ENCODE measurements around the gene HOXC6. TPM values are rescaled to one million over a fixed set of nuclear protein-coding genes. Genes with fewer than 3 reads are reported as not detected.

HOXC6 gene
- total and polyA plus RNA-seq, 2 of the 8 experiments (the other 6 are each of a cell fraction or from before 2014, with no cell fraction given), result not detected

DNA sequence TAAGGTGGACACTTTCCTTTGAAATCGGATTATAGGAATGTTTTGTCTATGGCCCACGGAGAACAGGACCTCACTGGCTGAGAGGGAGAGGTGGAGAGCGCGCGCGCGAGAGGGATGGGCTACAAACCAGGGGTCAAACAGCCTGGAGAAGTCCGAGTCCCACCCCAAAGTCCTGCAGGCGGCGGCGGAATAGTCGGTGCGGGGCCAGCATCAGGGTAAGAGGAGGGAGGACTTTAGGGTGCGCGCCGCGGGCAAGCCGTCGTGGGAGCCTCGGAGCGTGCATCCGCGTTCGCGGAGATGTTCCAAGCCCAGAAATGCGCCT, 22.7 kb upstream of the HOXC6 start:
- Histone ChIP-seq H3K14ac (ENCODE audit: insufficient read length) (no peak overlapping the region), H3K9ac (replicated peaks in 1 of 4; ENCODE audit: extremely low read depth in 1 of 4, low read depth in 3 of 4, low read length in 3 of 4) (no peak overlapping the region), H2AFZ (ENCODE audit: low read length) (no peak overlapping the region), H4K20me1 (replicated peaks in 1 of 2; ENCODE audit: control insufficient read depth in 1 of 2, insufficient read depth in 2 of 2, low read length in 2 of 2) (peaks cover 0 to 35% of the 10 kb centered on the region in 2 experiments), H2AK5ac (ENCODE audit: low read depth, low read length) (no peak overlapping the region), H3K36me3 (ENCODE audit: control insufficient read depth in 2 of 4, insufficient read depth in 4 of 4, low read length in 3 of 4) (peaks cover 0 to 2% (median 0%) of the 10 kb centered on the region in 4 experiments; a peak in 1 of 8 replicates), H2BK12ac (ENCODE audit: low read depth, low read length) (no peak overlapping the region), H3K79me2 (ENCODE audit: control insufficient read depth in 1 of 2, insufficient read depth in 2 of 2, low read length in 2 of 2) (no peaks in the 10 kb centered on the region), H3K4me2 (ENCODE audit: insufficient read depth in 1 of 2, low read depth in 2 of 2, low read length in 2 of 2) (no peak overlapping the region), H4K5ac (ENCODE audit: insufficient read length, low read depth, low read length) (no peak overlapping the region), H3K27me3 (replicated peaks in 1 of 4; ENCODE audit: control insufficient read depth in 3 of 4, extremely low read depth in 1 of 4, insufficient read depth in 3 of 4, low read length in 3 of 4) (peaks cover 97 to 100% (median 100%) of the 10 kb centered on the region in 4 experiments), H2BK20ac (ENCODE audit: low read length) (no peak overlapping the region), H3K18ac (ENCODE audit: extremely low read depth, low read length) (no peak overlapping the region; the same call in 1 of the 2 replicates), H2BK15ac (ENCODE audit: low read length) (no peak overlapping the region), H3K23ac (ENCODE audit: insufficient read length) (no peak overlapping the region), H4K91ac (replicated peaks; ENCODE audit: insufficient read length, low read length) (no peak overlapping the region), H3K4me3 (ENCODE audit: extremely low read depth in 1 of 4, insufficient read depth in 2 of 4, low read depth in 3 of 4, low read length in 4 of 4) (no peak overlapping the region), H2BK120ac (replicated peaks; ENCODE audit: low read depth, low read length) (no peak overlapping the region), H3K56ac (replicated peaks; ENCODE audit: insufficient read length, low read depth, low read length) (no peak overlapping the region), H3K4ac (replicated peaks; ENCODE audit: insufficient read length, low read depth, low read length) (no peak overlapping the region), H3K23me2 (ENCODE audit: low read depth, low read length) (no peaks in the 10 kb centered on the region), H3K9me3 (ENCODE audit: insufficient read depth in 2 of 2, low read depth in 1 of 2, low read length in 1 of 2) (no peaks in the 10 kb centered on the region), H2BK5ac (ENCODE audit: low read depth, low read length) (no peak overlapping the region), H3K27ac (ENCODE audit: low read depth, low read length) (no peak overlapping the region), H3K79me1 (ENCODE audit: low read depth, low read length) (no peaks in the 10 kb centered on the region), H3K4me1 (replicated peaks in 1 of 4; ENCODE audit: control insufficient read depth in 3 of 4, insufficient read depth in 4 of 4, low read length in 3 of 4) (peaks cover 0 to 4% (median 0%) of the 10 kb centered on the region in 4 experiments; a peak in 3 of 7 replicates), H4K8ac (ENCODE audit: extremely low read depth, insufficient read depth, low read length) (no peak overlapping the region)
- ChIA-PET POLR2A (ENCODE audit: partially characterized antibody) (interaction anchor here (1.0 kb wide), 1 partner anchor 21 kb away, joined by 3 read pairs; no protein-coding TSS in a partner anchor), CTCF (ENCODE audit: partially characterized antibody) (interaction anchor here (0.6 to 11.3 kb wide), 25 partner anchors 9 to 374 kb away, joined by 3 to 172 read pairs (median 5); partner anchors contain the start of genes HOXC10, HOXC4, HOXC5 and HOXC6)
- WGBS, 2 experiments (ENCODE audit: extremely low coverage in 1 of 2, insufficient coverage in 1 of 2, insufficient read length in 1 of 2, insufficient replicate concordance in 2 of 2, low coverage in 1 of 2, low lambda C conversion rate in 2 of 2, missing lambda C conversion rate in 1 of 2), result 13% methylated on average over 26 of the region's 26 CpGs; no CpG with 5 or more reads in 1 of the 2 experiments
- TF ChIP-seq CHD2 (IDR thresholded peaks at IDR 0.05; ENCODE audit: low read length) (no peak), EZH2 (IDR thresholded peaks at IDR 0.05; ENCODE audit: low read depth, low read length, severe bottlenecking) (no peak), RNF2 (IDR thresholded peaks at IDR 0.05; ENCODE audit: borderline replicate concordance, low read depth, low read length, missing control alignments, poor library complexity, severe bottlenecking) (peak; percentile 6), CBX8 (IDR thresholded peaks at IDR 0.05; ENCODE audit: borderline replicate concordance, low read depth, low read length) (peak; percentile 84; the same call in 1 of the 2 replicates)
- no peak for FAIRE-seq
- DNase-seq (ENCODE audit: low read depth in 1 of 2, low spot score in 2 of 2), result no peak

Measured in H1 (cell line).